ENCODE measurements around the gene CBX5. TPM values are rescaled to one million over a fixed set of nuclear protein-coding genes. Genes with fewer than 3 reads are reported as not detected.
A peak's percentile ranks its signal among the peaks of the same experiment; 100 is the strongest.

CBX5 gene
- total RNA-seq, 2 experiments from 2014 or later: 115 to 299 TPM

GRCh38 chr12:54280468-54281260 is 742 bp upstream of the CBX5 start, which contains the start of gene HNRNPA1:
Gene HNRNPA1 (plus strand): TSS chr12:54280726. CDS start chr12:54280808, 82 bp downstream.
- H2AFZ ChIP-seq (ENCODE audit: low read length): peak within 1 kb of the TSS; percentile 29; the same call in 1 of the 2 replicates
- peak within 1 kb of the TSS; percentile 88 for H3K4me2 ChIP-seq (ENCODE audit: low read length)
- peaks cover 48% of the 10 kb centered on the region for H4K20me1 ChIP-seq (ENCODE audit: insufficient read depth, low read length)
- peak within 1 kb of the TSS; percentile 89 for H3K4me3 ChIP-seq (ENCODE audit: low read depth, low read length, poor library complexity, severe bottlenecking)
- H3K36me3 ChIP-seq (ENCODE audit: insufficient read depth, low read length): peaks cover 89% of the 10 kb centered on the region
- no peaks in the 10 kb centered on the region for H3K9me2 ChIP-seq (ENCODE audit: insufficient read depth, low read length)
- intact Hi-C loops (cut with micrococcal nuclease; ENCODE audit: unreplicated experiment): loop anchor here (1.0 to 2.0 kb wide), 3 partner anchors 21 to 64 kb away; no protein-coding TSS in a partner anchor
- H3K79me2 ChIP-seq (ENCODE audit: insufficient read depth, low read depth, low read length): peaks cover 85% of the 10 kb centered on the region
- no peaks in the 10 kb centered on the region for H3K9me3 ChIP-seq (ENCODE audit: low read length)
- peaks cover 63% of the 10 kb centered on the region for H3K4me1 ChIP-seq (ENCODE audit: insufficient read depth, low read length, poor library complexity, severe bottlenecking)
- peak; percentile 100 for DNase-seq (ENCODE audit: low spot score)
- H3K27ac ChIP-seq (ENCODE audit: low read depth, low read length, poor library complexity, severe bottlenecking): peak within 1 kb of the TSS; percentile 85
- no TSS peak for BruUV-seq (replicated peaks)
- ChIA-PET POLR2A (interaction anchor here (0.7 to 3.7 kb wide), 21 partner anchors 9 to 902 kb away, joined by 3 to 24 read pairs (median 4); partner anchors contain the start of genes COPZ1 and NCKAP1L), CTCF (ENCODE audit: unreplicated experiment) (interaction anchor here (0.6 to 1.3 kb wide), 3 partner anchors 12 to 77 kb away, joined by 3 to 6 read pairs (median 3); no protein-coding TSS in a partner anchor)
- TF ChIP-seq, protein P1, sequence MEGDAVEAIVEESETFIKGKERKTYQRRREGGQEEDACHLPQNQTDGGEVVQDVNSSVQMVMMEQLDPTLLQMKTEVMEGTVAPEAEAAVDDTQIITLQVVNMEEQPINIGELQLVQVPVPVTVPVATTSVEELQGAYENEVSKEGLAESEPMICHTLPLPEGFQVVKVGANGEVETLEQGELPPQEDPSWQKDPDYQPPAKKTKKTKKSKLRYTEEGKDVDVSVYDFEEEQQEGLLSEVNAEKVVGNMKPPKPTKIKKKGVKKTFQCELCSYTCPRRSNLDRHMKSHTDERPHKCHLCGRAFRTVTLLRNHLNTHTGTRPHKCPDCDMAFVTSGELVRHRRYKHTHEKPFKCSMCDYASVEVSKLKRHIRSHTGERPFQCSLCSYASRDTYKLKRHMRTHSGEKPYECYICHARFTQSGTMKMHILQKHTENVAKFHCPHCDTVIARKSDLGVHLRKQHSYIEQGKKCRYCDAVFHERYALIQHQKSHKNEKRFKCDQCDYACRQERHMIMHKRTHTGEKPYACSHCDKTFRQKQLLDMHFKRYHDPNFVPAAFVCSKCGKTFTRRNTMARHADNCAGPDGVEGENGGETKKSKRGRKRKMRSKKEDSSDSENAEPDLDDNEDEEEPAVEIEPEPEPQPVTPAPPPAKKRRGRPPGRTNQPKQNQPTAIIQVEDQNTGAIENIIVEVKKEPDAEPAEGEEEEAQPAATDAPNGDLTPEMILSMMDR (conservative IDR thresholded peaks at IDR 0.05; ENCODE audit: low read length): no peak
- no peak for TF ChIP-seq EZH2phosphoT487 (IDR thresholded peaks at IDR 0.05; ENCODE audit: borderline replicate concordance, low read depth, low read length)

- ChIA-PET POLR2A (interaction anchor here (0.6 to 3.7 kb wide), 12 partner anchors 10 to 222 kb away, joined by 3 to 24 read pairs (median 4); partner anchors contain the start of gene COPZ1), CTCF (ENCODE audit: unreplicated experiment) (interaction anchor here (0.9 kb wide), 1 partner anchor 46 kb away, joined by 4 read pairs; the partner anchor contains the start of gene COPZ1)
- no peaks in the 10 kb centered on the region for H3K9me3 ChIP-seq (ENCODE audit: low read length)
- TSS peak; percentile 71 for BruUV-seq (replicated peaks)
- H3K4me2 ChIP-seq (ENCODE audit: low read length): peak overlapping the region; percentile 88
- peaks cover 52% of the 10 kb centered on the region for H3K4me1 ChIP-seq (ENCODE audit: insufficient read depth, low read length, poor library complexity, severe bottlenecking)
- H3K36me3 ChIP-seq (ENCODE audit: insufficient read depth, low read length): peaks cover 89% of the 10 kb centered on the region
- H4K20me1 ChIP-seq (ENCODE audit: insufficient read depth, low read length): peaks cover 38% of the 10 kb centered on the region
- H3K27ac ChIP-seq (ENCODE audit: low read depth, low read length, poor library complexity, severe bottlenecking): peak overlapping the region; percentile 85
- no peak overlapping the region for H2AFZ ChIP-seq (ENCODE audit: low read length)
- H3K9me2 ChIP-seq (ENCODE audit: insufficient read depth, low read length): no peaks in the 10 kb centered on the region
- no peak for TF ChIP-seq EZH2phosphoT487 (IDR thresholded peaks at IDR 0.05; ENCODE audit: borderline replicate concordance, low read depth, low read length)
- TF ChIP-seq, protein P1 (conservative IDR thresholded peaks at IDR 0.05; ENCODE audit: low read length): no peak
- peaks cover 91% of the 10 kb centered on the region for H3K79me2 ChIP-seq (ENCODE audit: insufficient read depth, low read depth, low read length)
- H3K4me3 ChIP-seq (ENCODE audit: low read depth, low read length, poor library complexity, severe bottlenecking): peak overlapping the region; percentile 89
- no peak for DNase-seq (ENCODE audit: low spot score)
- intact Hi-C loops (cut with micrococcal nuclease; ENCODE audit: unreplicated experiment): loop anchor here (2.0 kb wide), 2 partner anchors 14 to 26 kb away; no protein-coding TSS in a partner anchor
These were observed 693 bp downstream of the CBX5 start for GRCh38 chr12:54279227-54279631.
